Psoas muscle (tissue), 8 donors: ENCODE measurements around the gene CD2AP. TPM values are rescaled to one million over a fixed set of nuclear protein-coding genes. Genes with fewer than 3 reads are reported as not detected.
"Not testable (repeated sequence)": the region's sequence is repeated elsewhere in the genome, so short reads cannot be mapped to it uniquely, and the experiment has no call there.

Experiments used
- ATAC-seq, 4 donors: fragments of 200-7000 bp; cut with Tn5 transposase; one replicate each; pipeline ENCODE4 v1.9.1; 2020; ENCODE audit warnings: moderate library complexity in 3 of 4, mild to moderate bottlenecking in 2 of 4
- DNase-seq, 2 donors: peaks; one replicate each; pipeline ENCODE4 v3.0.0-alpha.2; 2020
- H3K27ac ChIP-seq: fragments of 200-600 bp; one replicate; pipeline ENCODE4 v1.8.0; 2022
- H3K27me3 ChIP-seq, 3 donors: fragments of 200-600 bp in 1 of 3; one replicate each; pipeline versions ENCODE4 v1.6.1 to v1.8.0; 2013 to 2022; ENCODE audit warnings: low read length in 2 of 3, mild to moderate bottlenecking in 2 of 3, moderate library complexity in 1 of 3; ENCODE audit not compliant: insufficient read depth in 3 of 3
- H3K36me3 ChIP-seq, 2 donors: fragments of 200-600 bp in 1 of 2; one replicate each; pipeline versions ENCODE4 v1.6.1 to v1.8.0; 2013 to 2022; ENCODE audit warnings: low read depth in 1 of 2, mild to moderate bottlenecking in 1 of 2, moderate library complexity in 1 of 2; ENCODE audit not compliant: insufficient read depth in 1 of 2
- H3K4me1 ChIP-seq: fragments of 200-600 bp; one replicate; pipeline ENCODE4 v1.8.0; 2022
- H3K4me3 ChIP-seq: fragments of 200-600 bp; one replicate; pipeline ENCODE4 v1.8.0; 2022; ENCODE audit warnings: mild to moderate bottlenecking
- H3K9me3 ChIP-seq: fragments of 200-600 bp; one replicate; pipeline ENCODE4 v1.8.0; 2022
- CTCF ChIP-seq: fragments of 200-600 bp; IDR thresholded peaks from one replicate; pipeline ENCODE4 v1.8.0; 2022; ENCODE audit warnings: antibody characterized with exemption
- WGBS, 3 donors: extraction: QIAGEN DNeasy Blood & Tissue Kit; methylation state at CpG; one replicate each; pipeline versions ENCODE4 v1.1.6 to v1.1.7; 2013; 5-methylcytosine and 5-hydroxymethylcytosine counted together
- intact Hi-C, 2 donors: fragments of 100-400 bp; cut with DNase I; formaldehyde crosslinking; loops; one replicate each; pipeline versions ENCODE4 v1.11.0 to v1.14.2; 2022
- polyA plus RNA-seq, 3 donors: library from polyadenylated mRNA; stranded (reverse); fragments of 200-250 nt; gene quantifications; one replicate each; pipeline ENCODE4 v1.2.3, GENCODE V29; 2013
- total RNA-seq, 4 donors: library from RNA; stranded (reverse); fragmentation: NEBNext Ultra II Directional in 2 of 4; extraction: Animal tissue kit (Norgen Biotek cat#: 25700) in 2 of 4; gene quantifications; one replicate each; pipeline versions ENCODE4 v1.2.1 to v1.2.4, GENCODE V29; 2021 to 2023
- donor health status: healthy with polysubstance abuse.
- donor health status: DM: no; HTN: no; CAD: no; lungs with moderate emphysema.
- donor health status: Bipolar disorder and iron deficiency.
- donor health status: healthy.
- donor health status: DM: yes; HTN: yes; CAD: no.
- donor health status: DM: no; HTN: no; CAD: no.
- donor health status: DM: no; HTN: no; CAD: no.
- donor health status: DM: yes; HTN: yes; CAD: no.

CD2AP gene
- total and polyA plus RNA-seq, 7 donors: 3.4 to 11.7 (median 8.3) TPM

GRCh38 chr6:47552319-47552718 lies 74.7 kb downstream of the CD2AP start:
- ATAC-seq (no peak), DNase-seq (no peak)
- Histone ChIP-seq H3K4me1 (no peaks in the 10 kb centered on the region), H3K4me3 (no peak overlapping the region), H3K36me3 (peaks cover 0 to under 1% of the 10 kb centered on the region in 2 donors), H3K27ac (no peak overlapping the region), H3K27me3 (no peaks in the 10 kb centered on the region), H3K9me3 (no peaks in the 10 kb centered on the region)
- intact Hi-C loops: no loop called here
- TF ChIP-seq CTCF: no peak
- 96 to 99% (median 99%) methylated on average over 2 of the region's 2 CpGs for WGBS, 3 donors

DNA sequence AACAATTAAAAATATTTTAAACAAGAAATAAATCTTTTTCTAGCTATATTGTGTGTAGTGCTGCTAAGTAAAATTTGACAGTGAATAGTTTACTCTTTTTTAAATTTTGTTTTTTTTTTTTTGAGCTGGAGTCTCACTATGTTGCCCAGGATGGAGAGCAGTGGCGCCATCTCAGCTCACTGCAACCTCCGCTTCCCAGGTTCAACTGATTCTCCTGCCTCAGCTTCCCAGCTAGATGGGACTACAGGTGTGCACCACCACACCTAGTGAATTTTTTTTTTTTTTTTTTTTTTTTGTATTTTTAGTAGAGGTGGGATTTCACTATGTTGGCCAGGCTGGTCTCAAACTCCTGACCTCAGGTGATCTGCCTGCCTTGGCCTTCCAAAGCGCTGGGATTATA lies 75.7 kb downstream of the CD2AP start:
- H3K27ac ChIP-seq, H3K9me3 ChIP-seq, ATAC-seq, H3K4me3 ChIP-seq, H3K27me3 ChIP-seq, intact Hi-C loops, H3K36me3 ChIP-seq, DNase-seq, H3K4me1 ChIP-seq: not testable (repeated sequence)
- WGBS, 3 donors: 98 to 99% (median 99%) methylated on average over 3 of the region's 3 CpGs

DNA sequence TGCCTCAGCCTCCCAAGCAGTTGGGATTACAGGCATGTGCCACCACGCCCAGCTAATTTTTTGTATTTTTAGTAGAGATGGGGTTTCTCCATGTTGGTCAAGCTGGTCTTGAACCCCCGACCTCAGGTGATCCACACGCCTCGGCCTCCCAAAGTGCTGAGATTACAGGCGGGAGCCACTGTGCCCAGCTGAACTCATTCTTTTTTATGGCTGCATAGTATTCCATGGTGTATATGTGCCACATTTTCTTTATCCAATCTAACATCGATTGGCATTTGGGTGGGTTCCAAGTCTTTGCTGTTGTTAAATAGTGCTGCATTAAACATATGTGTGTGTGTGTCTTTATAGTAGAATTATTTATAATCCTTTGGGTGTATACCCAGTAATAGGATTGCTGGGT lies 78.9 kb downstream of the CD2AP start:
- H3K36me3 ChIP-seq, DNase-seq, H3K27me3 ChIP-seq, H3K27ac ChIP-seq, H3K9me3 ChIP-seq, intact Hi-C loops, ATAC-seq, H3K4me1 ChIP-seq, H3K4me3 ChIP-seq: not testable (repeated sequence)
- 98 to 99% (median 98%) methylated on average over 6 of the region's 6 CpGs for WGBS, 3 donors

DNA sequence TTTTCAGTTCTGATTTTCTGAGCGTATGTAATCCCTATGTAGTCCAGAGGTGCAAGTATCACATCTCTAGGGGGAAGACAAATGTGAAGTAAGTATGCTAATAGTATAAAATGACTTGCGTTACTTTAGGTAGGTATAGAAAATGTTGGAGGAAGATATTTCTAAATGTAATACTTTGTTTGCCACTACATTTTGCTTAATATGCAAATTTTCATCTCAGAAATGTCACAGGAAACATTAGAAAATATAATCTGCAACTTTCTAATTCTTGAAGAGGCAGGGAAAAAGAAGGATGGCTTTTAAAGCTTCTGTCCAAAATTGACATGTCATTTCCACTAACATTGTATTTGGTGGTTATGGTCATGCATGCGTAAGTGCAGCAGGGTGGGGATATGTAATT lies 85.6 kb downstream of the CD2AP start:
- H3K36me3 ChIP-seq: no peaks in the 10 kb centered on the region
- no peaks in the 10 kb centered on the region for H3K9me3 ChIP-seq
- H3K27ac ChIP-seq: no peak overlapping the region
- no peak for ATAC-seq
- WGBS, 3 donors: 96 to 98% (median 96%) methylated on average over 3 of the region's 3 CpGs
- DNase-seq: no peak
- H3K4me1 ChIP-seq: no peaks in the 10 kb centered on the region
- no peak for TF ChIP-seq CTCF
- intact Hi-C loops: no loop called here
- no peak overlapping the region for H3K4me3 ChIP-seq
- H3K27me3 ChIP-seq: no peaks in the 10 kb centered on the region

GRCh38 chr6:47566602-47567001 lies 89.0 kb downstream of the CD2AP start:
- H3K4me1 ChIP-seq, DNase-seq, H3K9me3 ChIP-seq, intact Hi-C loops, H3K27ac ChIP-seq, ATAC-seq, H3K27me3 ChIP-seq, H3K4me3 ChIP-seq, H3K36me3 ChIP-seq: not testable (repeated sequence)
- 97 to 100% (median 97%) methylated on average over 3 of the region's 3 CpGs for WGBS, 3 donors

GRCh38 chr6:47567586-47567985 lies 90.0 kb downstream of the CD2AP start:
- no peak overlapping the region for H3K4me3 ChIP-seq
- no peaks in the 10 kb centered on the region for H3K4me1 ChIP-seq
- no peak for TF ChIP-seq CTCF
- DNase-seq (no peak), ATAC-seq (no peak)
- no peak overlapping the region for H3K27ac ChIP-seq
- WGBS, 3 donors: 91 to 100% (median 97%) methylated on average over 1 of the region's 1 CpG
- H3K9me3 ChIP-seq: no peaks in the 10 kb centered on the region
- H3K36me3 ChIP-seq: no peaks in the 10 kb centered on the region
- intact Hi-C loops: no loop called here
- H3K27me3 ChIP-seq: no peaks in the 10 kb centered on the region
